HFFc6 (cell line): ENCODE measurements around the gene IL1RL1. TPM values are rescaled to one million over a fixed set of nuclear protein-coding genes. Genes with fewer than 3 reads are reported as not detected.
A peak's percentile ranks its signal among the peaks of the same experiment; 100 is the strongest.

Experiments
- DNase-seq: peaks from one replicate; pipeline ENCODE4 v3.0.0-alpha.2; 2018
- H3K27ac Mint-ChIP-seq: 2 replicates; pipeline ENCODE4 v1.8.0; 2020; ENCODE audit warnings: mild to moderate bottlenecking, mixed read lengths
- H3K27me3 Mint-ChIP-seq: 2 replicates; pipeline ENCODE4 v1.8.0; 2021; ENCODE audit warnings: mild to moderate bottlenecking, moderate library complexity, mixed read lengths; ENCODE audit not compliant: insufficient read depth
- H3K36me3 Mint-ChIP-seq: 2 replicates; pipeline ENCODE4 v1.8.0; 2021; ENCODE audit warnings: low read depth, mixed read lengths
- H3K4me1 Mint-ChIP-seq: 2 replicates; pipeline ENCODE4 v1.8.0; 2020; ENCODE audit warnings: low read depth, mixed read lengths
- H3K4me3 Mint-ChIP-seq: 2 replicates; pipeline ENCODE4 v1.8.0; 2020; ENCODE audit warnings: mild to moderate bottlenecking, moderate library complexity, mixed read lengths
- H3K9me3 Mint-ChIP-seq: 2 replicates; pipeline ENCODE4 v1.8.0; 2020; ENCODE audit warnings: mild to moderate bottlenecking, mixed read lengths
- total RNA-seq, 6 experiments: library from RNA; stranded (reverse); fragmentation: NEBNext Ultra II Directional; extraction: Animal tissue kit (Norgen Biotek cat#: 25700); gene quantifications; 2 replicates in 1 of 6; 3 replicates in 5 of 6; pipeline ENCODE4 v1.2.3, GENCODE V29; 2021
- TF ChIP-seq, protein P1 (sequence below): fragments of 200-600 bp; sonication (generic); IDR thresholded peaks from 2 replicates; pipeline ENCODE4 v1.5.0; 2021; ENCODE audit warnings: antibody characterized with exemption, mild to moderate bottlenecking

The IL1RL1 gene
- total RNA-seq, 6 experiments from 2014 or later = not detected

- H3K4me3 Mint-ChIP-seq = no peak overlapping the region
- peaks cover 11% of the 10 kb centered on the region for H3K27me3 Mint-ChIP-seq
- no peaks in the 10 kb centered on the region for H3K9me3 Mint-ChIP-seq
Observed at GRCh38 chr2:102291319-102292075, 19.9 kb upstream of the IL1RL1 start.

GRCh38 chr2:102294802-102295489, 16.4 kb upstream of the IL1RL1 start:
- H3K27ac Mint-ChIP-seq = no peak overlapping the region
- H3K27me3 Mint-ChIP-seq = peaks cover 11% of the 10 kb centered on the region
- no peaks in the 10 kb centered on the region for H3K4me1 Mint-ChIP-seq
- no peak overlapping the region for H3K4me3 Mint-ChIP-seq
- no peaks in the 10 kb centered on the region for H3K9me3 Mint-ChIP-seq
- peak; percentile 4 for DNase-seq
- no peaks in the 10 kb centered on the region for H3K36me3 Mint-ChIP-seq
- TF ChIP-seq, protein P1, sequence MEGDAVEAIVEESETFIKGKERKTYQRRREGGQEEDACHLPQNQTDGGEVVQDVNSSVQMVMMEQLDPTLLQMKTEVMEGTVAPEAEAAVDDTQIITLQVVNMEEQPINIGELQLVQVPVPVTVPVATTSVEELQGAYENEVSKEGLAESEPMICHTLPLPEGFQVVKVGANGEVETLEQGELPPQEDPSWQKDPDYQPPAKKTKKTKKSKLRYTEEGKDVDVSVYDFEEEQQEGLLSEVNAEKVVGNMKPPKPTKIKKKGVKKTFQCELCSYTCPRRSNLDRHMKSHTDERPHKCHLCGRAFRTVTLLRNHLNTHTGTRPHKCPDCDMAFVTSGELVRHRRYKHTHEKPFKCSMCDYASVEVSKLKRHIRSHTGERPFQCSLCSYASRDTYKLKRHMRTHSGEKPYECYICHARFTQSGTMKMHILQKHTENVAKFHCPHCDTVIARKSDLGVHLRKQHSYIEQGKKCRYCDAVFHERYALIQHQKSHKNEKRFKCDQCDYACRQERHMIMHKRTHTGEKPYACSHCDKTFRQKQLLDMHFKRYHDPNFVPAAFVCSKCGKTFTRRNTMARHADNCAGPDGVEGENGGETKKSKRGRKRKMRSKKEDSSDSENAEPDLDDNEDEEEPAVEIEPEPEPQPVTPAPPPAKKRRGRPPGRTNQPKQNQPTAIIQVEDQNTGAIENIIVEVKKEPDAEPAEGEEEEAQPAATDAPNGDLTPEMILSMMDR = no peak

More at GRCh38 chr2:102291319-102292075, 19.9 kb upstream of the IL1RL1 start:
- Mint-ChIP-seq H3K36me3 (no peaks in the 10 kb centered on the region), H3K4me1 (no peaks in the 10 kb centered on the region), H3K27ac (no peak overlapping the region)
- DNase-seq = no peak
- TF ChIP-seq, protein P1 = no peak

- Mint-ChIP-seq H3K4me3 (no peak overlapping the region), H3K27ac (no peak overlapping the region), H3K9me3 (no peaks in the 10 kb centered on the region), H3K36me3 (no peaks in the 10 kb centered on the region), H3K27me3 (peaks cover 11% of the 10 kb centered on the region), H3K4me1 (no peaks in the 10 kb centered on the region)
- DNase-seq = no peak
- TF ChIP-seq, protein P1 = no peak
Observed at GRCh38 chr2:102295566-102295965, 15.8 kb upstream of the IL1RL1 start.

DNA sequence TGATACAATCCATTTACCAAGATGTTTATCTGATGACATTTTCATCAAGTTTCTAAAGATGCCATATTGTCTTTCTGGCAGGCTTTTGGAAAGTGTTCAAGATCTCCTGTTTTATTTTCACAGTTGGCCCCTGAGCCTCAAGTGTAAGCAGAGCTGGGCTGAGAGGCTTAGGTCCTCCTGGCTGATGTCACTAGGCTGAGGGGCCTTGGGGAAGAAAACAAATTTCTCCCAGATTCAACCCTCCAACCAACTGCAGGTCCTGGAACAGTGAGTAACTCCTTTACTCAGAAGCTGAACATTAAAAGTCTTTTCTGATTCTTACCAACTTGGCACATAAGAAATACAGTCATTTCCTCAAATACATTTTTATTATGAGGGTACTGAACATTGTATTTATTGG, 14.9 kb upstream of the IL1RL1 start:
- Mint-ChIP-seq H3K4me3 (no peak overlapping the region), H3K9me3 (no peaks in the 10 kb centered on the region), H3K4me1 (no peaks in the 10 kb centered on the region), H3K27me3 (peaks cover 12% of the 10 kb centered on the region), H3K36me3 (no peaks in the 10 kb centered on the region), H3K27ac (no peak overlapping the region)
- DNase-seq = no peak
- TF ChIP-seq, protein P1 = no peak

DNA sequence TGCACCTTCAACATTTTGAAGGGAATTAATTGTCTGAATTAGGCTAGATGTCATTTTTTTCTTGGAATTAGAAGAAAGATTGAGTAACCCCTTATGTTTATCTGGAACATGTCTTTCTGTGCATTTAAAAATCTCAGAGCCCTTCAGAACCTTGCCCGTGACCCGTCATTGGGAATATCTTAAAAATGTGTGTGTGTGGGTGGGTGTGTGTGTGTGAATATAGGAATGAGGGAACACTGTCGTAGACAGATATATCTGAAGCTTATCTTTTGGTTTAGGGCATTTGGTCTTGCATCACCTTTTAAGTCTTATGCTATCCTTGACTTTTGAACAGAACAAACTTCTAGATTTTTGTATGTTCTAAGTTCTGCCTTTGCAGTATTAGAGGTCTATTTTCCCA, 13.5 kb upstream of the IL1RL1 start:
- H3K27me3 Mint-ChIP-seq = peaks cover 4% of the 10 kb centered on the region
- H3K9me3 Mint-ChIP-seq = no peaks in the 10 kb centered on the region
- no peaks in the 10 kb centered on the region for H3K36me3 Mint-ChIP-seq
- no peak for DNase-seq
- no peak overlapping the region for H3K4me3 Mint-ChIP-seq
- TF ChIP-seq, protein P1 = no peak
- no peak overlapping the region for H3K27ac Mint-ChIP-seq
- H3K4me1 Mint-ChIP-seq = no peaks in the 10 kb centered on the region
